ENCODE data around the gene DNAJB9. TPM values are rescaled to one million over a fixed set of nuclear protein-coding genes. Genes with fewer than 3 reads are reported as not detected.
A peak's percentile ranks its signal among the peaks of the same experiment; 100 is the strongest.

Gene DNAJB9
- total RNA-seq, result 10 to 100 TPM; 10.8 to 12.6 TPM

- Mint-ChIP-seq H3K27ac (peak within 1 kb of the TSS; percentile 99), H3K4me3 (peak within 1 kb of the TSS; percentile 98), H3K27me3 (no peaks in the 10 kb centered on the region), H3K36me3 (peaks cover 36% of the 10 kb centered on the region), H3K9me3 (no peaks in the 10 kb centered on the region), H3K4me1 (ENCODE audit: low read depth) (peaks cover 43% of the 10 kb centered on the region)
- DNase-seq, result peak; percentile 100
- POLR2A ChIA-PET, result interaction anchor here (0.6 to 2.6 kb wide), 6 partner anchors 21 to 113 kb away, joined by 3 to 61 read pairs (median 4); partner anchors contain the start of gene PNPLA8
- CTCF ChIA-PET, result interaction anchor here (0.6 kb wide), 2 partner anchors 40 to 45 kb away, joined by 3 read pairs; no protein-coding TSS in a partner anchor
- intact Hi-C loops (cut with micrococcal nuclease), result loop anchor here (1.0 to 5.0 kb wide), 4 partner anchors 37 to 1401 kb away; partner anchors contain the start of genes CBLL1 and PNPLA8
These were observed at the start of gene DNAJB9, which contains the start of gene THAP5 for GRCh38 chr7:108569381-108570145. Gene DNAJB9, plus strand, starts transcription at chr7:108569874. Its CDS starts 1,853 bp downstream, at chr7:108571727. Gene THAP5, minus strand, starts transcription at chr7:108569706. Its CDS starts 137 bp downstream, at chr7:108569569.

GRCh38 chr7:108522780-108523179, 46.9 kb upstream of the DNAJB9 start:
- POLR2A ChIA-PET, result no interaction called here
- peaks cover 3% of the 10 kb centered on the region for H3K9me3 Mint-ChIP-seq

GRCh38 chr7:108525327-108525984, 44.2 kb upstream of the DNAJB9 start:
- DNase-seq, result no peak
- intact Hi-C loops (cut with micrococcal nuclease), result no loop called here
- Mint-ChIP-seq H3K27me3 (no peaks in the 10 kb centered on the region), H3K27ac (peak overlapping the region; percentile 93), H3K9me3 (no peaks in the 10 kb centered on the region), H3K4me3 (peak overlapping the region; percentile 86), H3K36me3 (peaks cover 4% of the 10 kb centered on the region), H3K4me1 (ENCODE audit: low read depth) (peaks cover 34% of the 10 kb centered on the region)
- ChIA-PET CTCF (interaction anchor here (0.6 to 1.5 kb wide), 5 partner anchors 28 to 66 kb away, joined by 3 to 6 read pairs (median 5); no protein-coding TSS in a partner anchor), POLR2A (interaction anchor here (1.0 to 3.5 kb wide), 4 partner anchors 8 to 70 kb away, joined by 3 to 61 read pairs (median 5); partner anchors contain the start of genes DNAJB9 and THAP5)

More at GRCh38 chr7:108522780-108523179, 46.9 kb upstream of the DNAJB9 start:
- intact Hi-C loops (cut with micrococcal nuclease), result no loop called here
- DNase-seq, result no peak
- Mint-ChIP-seq H3K4me1 (ENCODE audit: low read depth) (peaks cover 42% of the 10 kb centered on the region), H3K27ac (no peak overlapping the region), H3K27me3 (no peaks in the 10 kb centered on the region), H3K4me3 (no peak overlapping the region), H3K36me3 (peaks cover 27% of the 10 kb centered on the region)
- CTCF ChIA-PET, result no interaction called here

GRCh38 chr7:108525985-108526767, 43.5 kb upstream of the DNAJB9 start, which contains the start of gene PNPLA8:
Gene PNPLA8, minus strand, starts transcription at chr7:108526135. Its CDS starts 10,644 bp downstream, at chr7:108515491.
- CTCF ChIA-PET, result interaction anchor here (0.6 to 1.5 kb wide), 5 partner anchors 29 to 66 kb away, joined by 3 to 6 read pairs (median 5); no protein-coding TSS in a partner anchor
- H3K9me3 Mint-ChIP-seq, result no peaks in the 10 kb centered on the region
- H3K27me3 Mint-ChIP-seq, result no peaks in the 10 kb centered on the region
- intact Hi-C loops (cut with micrococcal nuclease), result loop anchor here (1.0 kb wide), 1 partner anchor 43 kb away; the partner anchor contains the start of genes DNAJB9 and THAP5
- H3K36me3 Mint-ChIP-seq, result peaks cover 4% of the 10 kb centered on the region
- H3K4me3 Mint-ChIP-seq, result peak within 1 kb of the TSS; percentile 86
- peak within 1 kb of the TSS; percentile 93 for H3K27ac Mint-ChIP-seq
- POLR2A ChIA-PET, result interaction anchor here (1.0 to 3.5 kb wide), 4 partner anchors 9 to 70 kb away, joined by 3 to 61 read pairs (median 5); partner anchors contain the start of genes DNAJB9 and THAP5
- peak; percentile 100 for DNase-seq
- peaks cover 31% of the 10 kb centered on the region for H3K4me1 Mint-ChIP-seq (ENCODE audit: low read depth)

- H3K36me3 Mint-ChIP-seq, result peaks cover 2% of the 10 kb centered on the region
- POLR2A ChIA-PET, result interaction anchor here (2.5 to 3.5 kb wide), 2 partner anchors 9 to 43 kb away, joined by 7 to 61 read pairs; partner anchors contain the start of genes DNAJB9 and THAP5
- H3K9me3 Mint-ChIP-seq, result no peaks in the 10 kb centered on the region
- CTCF ChIA-PET, result interaction anchor here (1.4 kb wide), 1 partner anchor 30 kb away, joined by 6 read pairs; no protein-coding TSS in a partner anchor
- H3K27me3 Mint-ChIP-seq, result no peaks in the 10 kb centered on the region
- peak overlapping the region; percentile 86 for H3K4me3 Mint-ChIP-seq
- H3K27ac Mint-ChIP-seq, result peak overlapping the region; percentile 93
- no peak for DNase-seq
- H3K4me1 Mint-ChIP-seq (ENCODE audit: low read depth), result peaks cover 27% of the 10 kb centered on the region
- intact Hi-C loops (cut with micrococcal nuclease), result loop anchor here (1.0 kb wide), 1 partner anchor 43 kb away; the partner anchor contains the start of genes DNAJB9 and THAP5
These were observed 43.0 kb upstream of the DNAJB9 start for GRCh38 chr7:108526768-108527017.

- Mint-ChIP-seq H3K4me3 (no peak overlapping the region), H3K27me3 (no peaks in the 10 kb centered on the region)
- POLR2A ChIA-PET, result no interaction called here
These were observed 41.4 kb upstream of the DNAJB9 start for GRCh38 chr7:108528183-108528712.

GRCh38 chr7:108529341-108529740, 40.3 kb upstream of the DNAJB9 start:
- Mint-ChIP-seq H3K9me3 (no peaks in the 10 kb centered on the region), H3K27me3 (no peaks in the 10 kb centered on the region), H3K36me3 (no peaks in the 10 kb centered on the region), H3K4me1 (ENCODE audit: low read depth) (peaks cover 5% of the 10 kb centered on the region), H3K4me3 (no peak overlapping the region), H3K27ac (no peak overlapping the region)
- CTCF ChIA-PET, result interaction anchor here (0.7 kb wide), 1 partner anchor 40 kb away, joined by 3 read pairs; the partner anchor contains the start of gene THAP5
- POLR2A ChIA-PET, result no interaction called here
- intact Hi-C loops (cut with micrococcal nuclease), result no loop called here
- DNase-seq, result no peak

More at GRCh38 chr7:108528183-108528712, 41.4 kb upstream of the DNAJB9 start:
- CTCF ChIA-PET, result no interaction called here
- Mint-ChIP-seq H3K9me3 (no peaks in the 10 kb centered on the region), H3K4me1 (ENCODE audit: low read depth) (peaks cover 16% of the 10 kb centered on the region), H3K36me3 (no peaks in the 10 kb centered on the region), H3K27ac (no peak overlapping the region)
- DNase-seq, result no peak
- intact Hi-C loops (cut with micrococcal nuclease), result no loop called here

GRCh38 chr7:108533712-108534111, 36.0 kb upstream of the DNAJB9 start:
- Mint-ChIP-seq H3K9me3 (no peaks in the 10 kb centered on the region), H3K4me1 (ENCODE audit: low read depth) (no peaks in the 10 kb centered on the region), H3K36me3 (no peaks in the 10 kb centered on the region), H3K27me3 (peaks cover 4% of the 10 kb centered on the region), H3K27ac (no peak overlapping the region), H3K4me3 (no peak overlapping the region)
- ChIA-PET CTCF (no interaction called here), POLR2A (no interaction called here)
- no peak for DNase-seq
- intact Hi-C loops (cut with micrococcal nuclease), result no loop called here

- DNase-seq, result no peak
- POLR2A ChIA-PET, result no interaction called here
- Mint-ChIP-seq H3K27me3 (peaks cover 4% of the 10 kb centered on the region), H3K4me1 (ENCODE audit: low read depth) (no peaks in the 10 kb centered on the region), H3K27ac (no peak overlapping the region), H3K9me3 (no peaks in the 10 kb centered on the region), H3K4me3 (no peak overlapping the region), H3K36me3 (no peaks in the 10 kb centered on the region)
- CTCF ChIA-PET, result no interaction called here
- intact Hi-C loops (cut with micrococcal nuclease), result no loop called here
These were observed 34.4 kb upstream of the DNAJB9 start for GRCh38 chr7:108535257-108535656.

- POLR2A ChIA-PET, result no interaction called here
- Mint-ChIP-seq H3K36me3 (no peaks in the 10 kb centered on the region), H3K9me3 (no peaks in the 10 kb centered on the region), H3K27ac (no peak overlapping the region), H3K4me3 (no peak overlapping the region), H3K27me3 (peaks cover 4% of the 10 kb centered on the region), H3K4me1 (ENCODE audit: low read depth) (no peaks in the 10 kb centered on the region)
- no peak for DNase-seq
- CTCF ChIA-PET, result no interaction called here
- intact Hi-C loops (cut with micrococcal nuclease), result no loop called here
These were observed 33.9 kb upstream of the DNAJB9 start for GRCh38 chr7:108535744-108536143.

- intact Hi-C loops (cut with micrococcal nuclease), result no loop called here
- CTCF ChIA-PET, result no interaction called here
- no peaks in the 10 kb centered on the region for H3K9me3 Mint-ChIP-seq
- peaks cover 4% of the 10 kb centered on the region for H3K27me3 Mint-ChIP-seq
- H3K36me3 Mint-ChIP-seq, result no peaks in the 10 kb centered on the region
- no peak overlapping the region for H3K27ac Mint-ChIP-seq
- DNase-seq, result no peak
- H3K4me3 Mint-ChIP-seq, result no peak overlapping the region
- no peaks in the 10 kb centered on the region for H3K4me1 Mint-ChIP-seq (ENCODE audit: low read depth)
- POLR2A ChIA-PET, result no interaction called here
These were observed 32.4 kb upstream of the DNAJB9 start for GRCh38 chr7:108537229-108537628.
